DMS 273 (cell line): ENCODE results near the gene OLIG3.

ENCODE experiments used
- DNase-seq: peaks from one replicate; lab custom pipeline; 2025; ENCODE audit not compliant: unreplicated experiment; lab: John Stamatoyannopoulos, UW

OLIG3 gene

GRCh38 chr6:137471986-137472385 is 22.2 kb downstream of the OLIG3 start:
- DNase-seq = peak; percentile 90

GRCh38 chr6:137471497-137471896 is 22.7 kb downstream of the OLIG3 start:
- peak; percentile 66 for DNase-seq

DNA sequence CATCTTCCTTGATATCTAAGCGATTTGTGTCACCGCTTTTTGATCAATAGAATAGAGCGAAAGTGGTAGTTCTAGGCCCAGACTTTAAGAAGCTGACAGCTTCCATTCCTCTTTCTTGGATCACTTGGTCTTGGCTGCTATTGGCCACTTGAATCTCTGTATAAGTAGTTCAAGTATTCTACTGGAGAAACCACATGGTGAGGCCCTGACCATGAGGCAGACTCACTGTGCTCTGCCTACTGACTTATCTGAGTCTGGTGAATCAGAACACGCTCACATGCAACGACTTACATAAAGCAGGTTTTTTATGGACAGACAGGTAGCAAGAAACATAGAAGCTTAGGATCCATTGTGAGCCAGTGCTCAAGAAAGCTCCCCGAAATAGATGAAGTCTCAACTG is 27.0 kb downstream of the OLIG3 start:
- DNase-seq = no peak

GRCh38 chr6:137465378-137466009 is 28.7 kb downstream of the OLIG3 start:
- DNase-seq = no peak

GRCh38 chr6:137452333-137452894 is 41.8 kb downstream of the OLIG3 start:
- DNase-seq = no peak

- DNase-seq = no peak
These were observed 50.3 kb downstream of the OLIG3 start for GRCh38 chr6:137443901-137444300.
